Bone marrow (tissue), 2 donors: ENCODE data around the gene TMEM30A.

Source experiments
- DNase-seq, 2 donors: peaks; one replicate each; lab custom pipeline; 2025; lab: John Stamatoyannopoulos, UW

TMEM30A gene

GRCh38 chr6:75215291-75215690, 69.3 kb downstream of the TMEM30A start:
- no peak for DNase-seq

GRCh38 chr6:75213732-75214131, 70.9 kb downstream of the TMEM30A start:
- DNase-seq = no peak

- no peak for DNase-seq
Observed at GRCh38 chr6:75213112-75213511, 71.5 kb downstream of the TMEM30A start.

- no peak for DNase-seq
Observed at GRCh38 chr6:75211920-75212590, 72.5 kb downstream of the TMEM30A start.

DNA sequence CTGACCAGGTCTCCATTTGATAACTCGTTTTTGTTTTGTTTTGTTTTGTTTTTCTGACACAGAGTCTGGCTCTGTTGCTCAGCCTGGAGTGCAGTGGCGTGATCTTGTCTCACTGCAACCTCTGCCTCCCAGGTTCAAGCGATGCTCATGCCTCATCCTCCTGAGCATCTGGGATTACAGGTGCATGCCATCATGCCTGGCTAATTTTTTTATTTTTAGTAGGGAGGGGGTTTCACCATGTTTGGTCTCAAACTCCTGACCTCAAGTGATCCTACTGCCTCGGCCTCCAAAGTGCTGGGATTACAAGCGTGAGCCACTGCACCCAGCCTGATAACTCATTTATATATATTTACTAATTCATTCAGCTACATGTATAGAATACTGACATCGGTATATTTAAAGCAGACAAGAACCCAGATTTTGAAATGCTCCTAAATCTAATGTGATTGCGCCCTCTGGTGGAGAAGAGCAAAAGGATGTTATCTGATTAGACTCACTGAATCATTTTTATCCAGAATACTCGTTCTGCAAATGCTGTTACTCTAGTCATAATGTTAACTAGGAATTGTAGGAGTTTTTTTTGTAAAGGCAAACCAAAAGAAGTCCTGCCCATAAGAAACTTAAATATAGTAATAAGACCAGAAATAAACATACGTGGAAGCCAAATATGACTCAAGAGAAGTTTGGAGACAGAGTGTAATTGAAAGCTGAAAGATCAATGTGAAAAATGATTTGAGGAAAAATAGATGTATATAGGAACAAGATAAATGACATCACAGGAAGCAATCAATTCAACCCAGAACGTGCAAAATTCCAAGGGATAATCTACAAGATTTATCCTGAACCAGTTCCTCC, 73.5 kb downstream of the TMEM30A start:
- DNase-seq = peak in 1 of 2 donors; percentile 30

- no peak for DNase-seq
Observed at GRCh38 chr6:75209184-75209723, 75.3 kb downstream of the TMEM30A start.

DNA sequence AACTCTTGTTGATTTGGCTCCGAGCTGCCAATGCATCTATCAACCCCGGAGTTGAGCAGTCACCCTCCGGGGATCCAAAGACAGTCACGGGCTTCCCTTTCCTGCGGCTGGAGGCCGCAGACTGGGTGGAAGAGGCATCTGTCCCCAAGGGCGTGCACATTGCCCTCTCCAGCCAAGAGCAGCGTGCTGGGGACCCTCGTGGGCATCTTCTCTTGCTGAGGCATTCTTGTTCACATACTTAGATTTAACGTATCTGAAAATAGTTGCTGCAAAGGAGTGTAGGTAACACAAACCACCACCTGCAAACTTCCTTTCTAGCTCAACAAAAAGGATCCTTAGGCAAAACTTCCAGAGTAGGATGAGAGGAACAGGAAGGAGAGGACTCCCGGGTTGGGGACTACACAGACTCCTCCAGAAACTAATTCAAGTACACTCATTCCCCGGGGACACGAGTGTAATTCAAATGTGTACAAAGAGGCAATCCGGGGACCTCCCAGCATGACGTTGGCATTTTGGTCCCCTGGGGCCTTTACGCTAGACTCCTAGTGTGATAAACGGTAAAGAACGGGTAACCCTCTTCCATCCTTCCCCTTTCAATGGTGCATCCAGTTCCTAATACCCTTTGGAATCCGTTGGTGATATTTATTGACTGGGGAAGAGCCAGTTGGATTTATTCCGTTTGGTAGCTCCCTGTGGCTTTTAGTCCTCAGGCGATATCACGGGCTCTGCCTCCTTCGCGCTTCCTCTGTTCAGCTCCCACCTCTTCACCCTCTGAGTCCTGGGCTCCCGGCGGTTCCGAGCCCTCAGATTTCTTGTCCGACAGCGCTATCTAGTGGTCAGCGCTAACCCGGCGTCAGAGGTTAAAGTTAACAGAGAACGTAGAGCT, 76.1 kb downstream of the TMEM30A start:
- peak; percentile 55 to 57 for DNase-seq

DNA sequence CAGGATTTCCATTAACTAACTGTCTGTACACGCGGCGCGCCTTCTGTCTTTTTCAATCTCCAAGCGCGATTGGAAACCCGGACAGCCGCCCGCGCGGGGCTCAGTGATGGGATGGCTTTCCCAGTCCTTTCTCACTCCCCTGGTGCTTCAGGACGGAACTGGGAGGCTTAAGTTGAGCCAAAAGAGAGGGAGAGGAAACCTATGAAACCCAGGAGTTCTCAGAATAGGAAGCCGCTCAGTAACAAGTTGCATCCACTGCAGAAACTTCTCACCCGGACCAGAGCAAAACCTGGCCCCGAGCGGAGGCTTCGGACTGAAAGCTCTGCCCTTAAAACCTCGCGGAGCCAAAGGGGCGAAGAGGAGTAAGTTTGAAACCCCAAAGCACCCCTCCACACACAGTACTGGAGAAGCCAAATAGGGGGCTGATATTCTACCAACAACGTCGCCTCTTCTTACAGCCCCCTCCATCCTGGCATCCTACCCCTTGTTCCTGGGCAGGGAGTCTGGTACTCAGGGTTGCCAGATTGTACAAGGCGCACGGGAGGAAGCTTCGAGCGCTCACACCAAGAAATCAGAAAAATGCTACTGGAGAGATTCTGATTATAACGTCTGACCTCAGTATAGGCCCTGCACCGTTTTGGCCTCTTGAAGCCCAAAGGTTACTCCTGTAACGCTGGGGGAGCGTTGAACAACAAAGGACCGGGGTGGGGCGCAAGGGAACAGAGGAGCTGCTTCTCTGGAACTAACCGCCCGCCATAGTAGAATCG, 77.8 kb downstream of the TMEM30A start:
- DNase-seq = no peak

GRCh38 chr6:75205776-75206575, 78.6 kb downstream of the TMEM30A start, which contains the start of gene COL12A1:
Gene COL12A1, minus strand, starts transcription at chr6:75206053. Its CDS starts 3,261 bp downstream, at chr6:75202792.
- no peak for DNase-seq

DNA sequence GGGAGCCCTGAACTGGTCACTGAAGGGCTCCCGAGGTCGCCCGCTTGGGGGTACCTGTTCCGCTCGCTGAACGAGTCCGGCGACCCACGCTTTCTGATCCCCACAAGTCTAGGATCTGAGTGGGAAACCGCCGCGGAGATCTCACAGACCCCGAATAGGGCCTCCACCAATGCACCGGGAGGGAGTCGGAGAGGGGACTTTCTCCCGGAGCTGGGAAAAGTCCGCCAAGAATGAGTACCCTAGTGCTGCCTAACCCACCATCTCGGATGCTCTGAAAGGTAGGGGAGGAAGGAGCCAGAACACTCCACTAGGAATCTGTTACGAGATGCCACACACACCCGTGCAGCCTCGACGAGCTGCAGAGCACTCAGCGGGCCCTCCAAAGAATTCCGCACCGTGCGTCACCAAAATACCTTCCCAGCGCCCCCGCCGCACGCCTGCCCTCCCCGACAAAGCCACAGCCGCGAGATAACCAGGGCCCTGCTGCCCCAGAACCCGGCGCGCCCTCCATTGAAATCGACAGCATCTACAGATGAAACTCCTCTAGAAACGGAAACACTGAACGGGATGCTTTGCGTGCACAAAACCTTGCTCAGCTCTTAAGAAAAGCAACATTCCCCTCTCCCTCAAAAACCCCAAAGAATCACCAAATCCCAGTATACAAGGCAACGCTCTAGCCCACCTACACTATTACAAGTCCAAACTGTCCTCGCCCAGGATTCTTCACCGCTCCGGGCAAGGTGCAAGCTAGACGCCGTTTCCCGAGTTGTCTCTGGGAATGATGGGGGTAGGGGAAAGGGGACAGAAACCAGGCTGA, 79.4 kb downstream of the TMEM30A start:
- no peak for DNase-seq

DNA sequence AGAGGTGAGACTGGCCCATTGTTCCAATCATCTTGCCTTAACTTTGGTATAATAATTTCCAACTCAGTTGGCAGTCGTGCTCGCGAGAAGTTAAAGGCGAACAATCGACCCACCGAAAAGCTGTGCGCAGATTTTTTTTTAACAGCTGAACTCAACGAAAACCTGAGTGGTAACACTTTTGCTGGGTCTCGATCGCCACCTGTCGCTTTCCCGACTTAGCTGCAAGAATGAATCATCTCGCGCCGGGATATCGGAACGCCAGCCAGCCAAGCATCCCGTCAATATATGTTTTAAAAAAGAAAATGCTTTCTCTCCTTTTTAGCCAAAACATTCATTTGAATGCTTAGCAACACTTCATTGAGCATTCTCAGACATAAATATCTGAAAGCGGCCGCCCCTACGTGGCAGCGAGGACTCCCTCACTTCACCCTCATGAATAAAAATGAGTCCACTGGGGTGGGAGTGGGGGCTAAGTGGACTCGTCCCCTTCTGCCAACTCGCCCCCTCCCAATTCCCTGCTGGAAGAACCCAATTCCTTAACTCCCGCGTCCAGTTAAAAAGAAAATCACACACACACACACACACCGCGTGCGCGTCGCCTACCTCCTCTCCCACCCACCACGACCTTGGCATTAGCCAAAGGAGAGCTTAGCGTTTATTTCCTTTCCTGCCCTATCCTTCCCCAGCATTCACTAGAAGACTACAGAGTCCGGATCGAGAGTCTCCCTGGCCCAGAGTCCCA, 80.2 kb downstream of the TMEM30A start:
- DNase-seq = no peak

DNA sequence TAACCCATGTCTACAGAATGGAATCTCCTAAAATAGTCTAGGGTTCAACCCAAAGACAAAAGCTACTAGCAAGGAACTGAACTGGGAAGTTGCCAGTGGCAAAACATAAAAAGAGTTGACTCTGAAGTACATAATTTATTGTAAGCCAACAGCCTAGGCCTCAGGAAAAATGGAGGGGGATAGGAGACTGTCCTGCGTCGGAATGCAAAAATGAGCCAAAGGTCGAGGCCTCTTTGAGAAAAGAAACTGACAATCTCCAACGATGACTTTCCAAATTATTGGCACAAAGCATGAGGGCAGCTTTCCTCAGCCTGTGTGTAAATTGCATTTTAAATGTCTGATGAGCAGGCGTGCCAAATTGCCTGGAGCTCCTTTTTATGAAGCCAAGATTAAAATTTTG, 80.9 kb downstream of the TMEM30A start:
- DNase-seq = no peak
